Mesodermal cell (in vitro differentiated cells): Measurements from ENCODE around the gene PRSS22.

Experiments
- H3K27ac ChIP-seq: 2 replicates; pipeline ENCODE4 v1.7.0; 2013; ENCODE audit warnings: mild to moderate bottlenecking, low read depth, low read length, moderate library complexity; ENCODE audit not compliant: severe bottlenecking
- H3K36me3 ChIP-seq: 2 replicates; pipeline ENCODE4 v1.7.1; 2013; ENCODE audit warnings: mild to moderate bottlenecking, low read length, moderate library complexity; ENCODE audit not compliant: control insufficient read depth, insufficient read depth
- H3K4me1 ChIP-seq: one replicate; pipeline ENCODE4 v1.7.1; 2013; ENCODE audit warnings: mild to moderate bottlenecking, low read length; ENCODE audit not compliant: insufficient read depth, control insufficient read depth, poor library complexity, severe bottlenecking
- H3K4me3 ChIP-seq: 2 replicates; pipeline ENCODE4 v1.7.0; 2013; ENCODE audit warnings: low read length, control low read depth, mild to moderate bottlenecking; ENCODE audit not compliant: insufficient read depth, poor library complexity, severe bottlenecking; ENCODE audit errors: extremely low read depth
- H3K9me3 ChIP-seq: 2 replicates; pipeline ENCODE4 v1.7.1; 2013; ENCODE audit warnings: mild to moderate bottlenecking, low read length, moderate library complexity; ENCODE audit not compliant: control insufficient read depth
- WGBS, 2 experiments: methylation state at CpG; one replicate each; pipeline ENCODE4 v1.1.5; 2013; ENCODE audit warnings: missing lambda C conversion rate in 2 of 2; ENCODE audit not compliant: insufficient coverage in 2 of 2; 5-methylcytosine and 5-hydroxymethylcytosine counted together

Gene PRSS22

DNA sequence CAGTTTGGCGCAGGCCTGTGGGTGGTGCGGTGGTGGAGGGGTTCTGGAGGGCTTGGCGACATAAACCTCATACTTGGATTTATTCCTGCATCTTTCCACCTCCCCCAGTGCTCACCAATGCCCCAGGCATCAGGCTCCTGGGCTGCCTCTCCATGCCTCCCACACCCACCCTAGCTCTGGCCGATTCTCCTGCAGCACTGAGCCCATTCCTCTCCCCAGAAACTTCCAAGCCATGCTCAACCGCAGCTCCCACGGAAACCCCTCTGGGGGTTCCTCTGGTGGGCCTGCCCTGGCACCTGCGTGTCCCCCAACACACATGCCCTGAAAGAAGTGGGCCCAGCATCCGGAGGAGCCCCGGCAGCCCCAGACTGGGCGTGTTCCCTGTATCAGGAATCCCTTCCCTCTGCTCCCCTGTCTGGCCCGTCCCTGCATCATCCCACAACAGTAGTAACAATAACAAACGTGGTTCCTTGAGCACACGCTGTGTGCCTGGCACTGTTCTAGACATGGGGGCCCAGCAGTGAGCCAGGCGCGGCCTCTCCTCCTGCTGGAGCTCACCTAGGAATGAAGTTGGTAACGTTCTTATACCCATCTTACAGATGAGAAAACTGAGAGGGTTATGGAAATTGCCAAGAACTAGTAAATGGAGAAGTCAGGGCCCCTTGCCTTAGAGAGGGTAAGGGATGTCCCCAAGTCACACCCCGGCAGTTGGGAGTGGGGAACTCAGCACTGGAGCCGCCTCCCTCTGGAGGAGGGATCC, 38.6 kb downstream of the PRSS22 start:
- no peak overlapping the region for H3K4me3 ChIP-seq
- no peaks in the 10 kb centered on the region for H3K36me3 ChIP-seq
- H3K4me1 ChIP-seq = no peaks in the 10 kb centered on the region
- H3K27ac ChIP-seq = no peak overlapping the region
- WGBS, 2 experiments = 82 to 84% methylated on average over 10 to 12 of the region's 18 CpGs
- H3K9me3 ChIP-seq = no peaks in the 10 kb centered on the region

DNA sequence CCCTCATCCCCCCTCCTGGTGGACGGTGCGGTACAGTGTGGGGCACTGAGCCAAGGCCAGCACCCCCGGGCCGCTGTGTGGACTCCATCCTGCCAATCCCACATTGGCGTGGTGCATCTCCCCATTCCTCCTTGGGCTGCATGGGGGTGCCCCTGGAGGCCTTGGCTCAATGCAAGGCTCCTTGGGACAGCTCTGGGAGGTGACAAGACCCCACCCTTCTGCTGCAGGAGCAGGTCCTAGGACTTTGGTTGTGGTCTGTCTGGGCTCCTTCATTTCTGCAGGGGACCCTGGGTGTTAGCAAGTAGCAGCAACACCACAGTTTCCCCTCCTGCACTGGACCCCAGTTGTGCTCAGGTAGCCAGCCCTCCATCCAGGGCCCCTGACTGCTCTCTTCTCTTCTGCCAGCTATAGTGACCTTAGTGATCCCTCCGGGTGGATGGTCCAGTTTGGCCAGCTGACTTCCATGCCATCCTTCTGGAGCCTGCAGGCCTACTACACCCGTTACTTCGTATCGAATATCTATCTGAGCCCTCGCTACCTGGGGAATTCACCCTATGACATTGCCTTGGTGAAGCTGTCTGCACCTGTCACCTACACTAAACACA, 39.6 kb downstream of the PRSS22 start:
- 90 to 96% methylated on average over 6 to 10 of the region's 10 CpGs for WGBS, 2 experiments
- Histone ChIP-seq H3K4me1 (no peaks in the 10 kb centered on the region), H3K27ac (no peak overlapping the region), H3K4me3 (no peak overlapping the region), H3K36me3 (no peaks in the 10 kb centered on the region), H3K9me3 (no peaks in the 10 kb centered on the region)

DNA sequence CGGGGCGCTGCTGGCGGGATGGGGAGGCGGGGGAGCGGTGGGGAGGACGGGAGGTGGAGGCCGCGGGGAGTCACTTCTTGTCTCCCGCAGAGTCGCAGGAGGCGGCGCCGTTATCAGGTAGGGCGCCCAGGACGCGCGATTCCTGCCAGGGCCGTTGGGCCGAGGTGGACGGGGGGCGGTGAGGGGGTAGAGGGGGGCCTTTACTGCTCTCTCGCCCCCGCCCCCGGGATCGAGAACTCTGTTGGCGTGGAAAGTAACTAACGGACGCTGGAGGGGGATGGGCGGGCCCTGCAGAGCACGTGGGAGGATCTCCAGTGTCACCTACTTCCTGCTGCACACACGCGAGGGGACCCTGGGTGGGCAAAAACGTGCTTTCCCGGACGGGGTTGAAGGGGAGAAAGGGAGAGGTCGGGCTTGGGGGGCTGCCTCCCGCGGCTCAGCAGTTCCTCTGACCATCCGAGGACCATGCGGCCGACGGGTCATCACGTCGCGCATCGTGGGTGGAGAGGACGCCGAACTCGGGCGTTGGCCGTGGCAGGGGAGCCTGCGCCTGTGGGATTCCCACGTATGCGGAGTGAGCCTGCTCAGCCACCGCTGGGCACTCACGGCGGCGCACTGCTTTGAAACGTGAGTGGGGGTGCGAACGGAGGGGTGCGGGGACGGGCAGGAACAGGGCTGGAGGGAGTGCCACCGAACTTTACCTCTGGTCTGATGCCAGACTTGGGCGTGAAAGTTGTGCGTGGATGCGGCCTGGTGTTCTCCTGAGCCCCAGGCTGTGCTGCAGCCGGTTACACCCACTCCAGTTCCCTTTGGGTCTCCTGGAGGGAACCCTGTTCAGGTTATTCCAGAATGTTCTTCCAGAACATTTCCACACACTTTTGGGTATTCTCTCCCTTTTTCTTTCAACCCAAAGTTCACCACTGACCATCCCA, 40.4 kb downstream of the PRSS22 start:
- H3K27ac ChIP-seq = no peak overlapping the region
- H3K4me1 ChIP-seq = no peaks in the 10 kb centered on the region
- H3K9me3 ChIP-seq = no peaks in the 10 kb centered on the region
- 94 to 95% methylated on average over 52 to 58 of the region's 68 CpGs for WGBS, 2 experiments
- H3K4me3 ChIP-seq = no peak overlapping the region
- no peaks in the 10 kb centered on the region for H3K36me3 ChIP-seq

DNA sequence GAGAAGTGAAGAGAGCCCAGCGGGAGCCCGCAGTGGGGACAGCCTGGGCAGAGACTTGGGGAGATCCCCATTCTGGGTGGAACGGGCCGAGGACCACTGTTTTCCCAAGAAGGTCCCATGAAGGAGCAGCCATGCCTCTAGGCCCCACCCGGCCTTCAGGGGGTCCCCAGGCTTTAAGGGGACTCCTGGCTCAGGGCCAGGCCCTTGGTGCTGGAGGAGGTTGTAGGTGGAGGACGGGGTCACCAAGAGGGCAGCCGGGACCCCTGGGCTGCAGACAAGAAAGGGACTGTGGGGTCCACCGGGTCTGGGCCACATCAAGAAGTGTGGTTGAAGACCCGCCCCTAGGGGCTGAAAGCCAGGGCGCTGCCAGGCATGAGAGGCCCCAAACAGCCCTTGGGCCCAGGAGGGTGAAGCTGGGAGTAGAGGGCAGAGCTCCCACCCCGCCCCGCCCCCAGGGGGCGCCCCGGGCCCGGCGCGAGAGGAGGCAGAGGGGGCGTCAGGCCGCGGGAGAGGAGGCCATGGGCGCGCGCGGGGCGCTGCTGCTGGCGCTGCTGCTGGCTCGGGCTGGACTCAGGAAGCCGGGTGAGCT, 41.1 kb downstream of the PRSS22 start, which contains the start of gene PRSS21:
TSS of gene PRSS21 (plus strand) at position 487 of the 589 bp plus-strand sequence. CDS start at position 519, 32 bp downstream.
- Histone ChIP-seq H3K4me3 (no peak within 1 kb of the TSS), H3K27ac (no peak within 1 kb of the TSS), H3K36me3 (no peaks in the 10 kb centered on the region), H3K4me1 (no peaks in the 10 kb centered on the region), H3K9me3 (no peaks in the 10 kb centered on the region)
- WGBS, 2 experiments = 89 to 91% methylated on average over 24 to 27 of the region's 28 CpGs

DNA sequence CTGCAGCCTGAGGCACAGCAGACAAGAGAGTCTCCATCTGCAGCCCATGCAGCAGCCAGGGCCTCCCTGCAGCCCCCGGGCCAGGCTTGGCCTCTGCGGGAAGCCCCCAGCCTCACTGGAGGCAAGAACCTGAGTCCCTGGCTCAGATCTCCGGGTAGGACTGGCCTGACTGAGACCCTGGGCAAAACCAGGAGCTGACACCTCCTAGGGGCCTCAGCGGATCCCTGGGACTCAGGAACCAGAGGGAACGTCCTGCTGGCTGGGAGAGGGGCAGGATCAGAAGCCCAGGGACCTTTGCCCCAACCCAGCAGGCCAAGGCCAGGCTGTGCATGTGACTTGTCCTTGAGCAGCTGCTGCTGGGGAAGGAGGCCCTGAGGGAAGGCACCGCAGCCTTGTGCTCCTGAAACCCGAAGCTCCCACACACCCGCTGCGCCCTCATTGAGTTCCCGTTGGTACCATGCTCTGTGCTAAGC, 42.6 kb downstream of the PRSS22 start:
- WGBS, 2 experiments = 85 to 88% methylated on average over 9 to 10 of the region's 10 CpGs

DNA sequence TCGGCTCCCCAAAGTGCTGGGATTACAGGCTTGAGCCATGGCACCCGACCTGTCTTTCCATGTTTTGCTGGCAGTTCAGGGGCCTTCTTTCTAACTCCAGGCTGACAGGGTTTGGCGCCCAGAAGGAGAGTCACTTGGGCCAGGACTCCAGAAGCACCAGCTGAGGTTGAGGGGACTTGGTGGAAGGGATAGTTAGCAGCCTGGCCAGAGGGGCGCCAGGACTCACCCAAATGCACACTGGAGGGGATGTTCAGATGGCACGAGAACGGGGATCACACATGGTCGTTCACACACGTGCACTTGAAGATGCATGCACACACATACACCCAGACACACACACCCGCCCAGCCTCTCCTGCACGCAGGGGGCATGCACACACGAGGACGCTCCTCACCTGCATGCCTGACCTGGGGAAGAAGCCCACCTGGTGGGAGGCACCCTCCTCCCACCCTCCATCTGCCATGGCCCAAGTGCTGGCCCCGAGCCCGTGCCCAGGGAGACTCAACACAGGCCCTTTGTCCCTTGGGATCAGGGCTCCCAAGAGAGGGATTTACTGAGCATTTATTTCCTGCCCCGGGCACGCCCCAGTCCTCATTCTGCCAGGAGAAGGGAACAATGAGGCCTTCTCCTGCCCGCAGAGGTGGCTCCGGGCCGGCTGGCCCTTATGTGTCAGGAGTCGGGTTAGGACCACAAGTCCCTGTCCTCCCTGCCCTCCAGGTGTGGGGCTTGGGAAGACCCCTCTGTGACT, 43.2 kb downstream of the PRSS22 start:
- Histone ChIP-seq H3K4me1 (no peaks in the 10 kb centered on the region), H3K36me3 (no peaks in the 10 kb centered on the region), H3K4me3 (no peak overlapping the region), H3K27ac (no peak overlapping the region), H3K9me3 (no peaks in the 10 kb centered on the region)
- WGBS, 2 experiments = 85 to 94% methylated on average over 15 to 18 of the region's 20 CpGs

More for the DNA sequence above, 42.6 kb downstream of the PRSS22 start:
- H3K27ac ChIP-seq = no peak overlapping the region
- no peak overlapping the region for H3K4me3 ChIP-seq
- no peaks in the 10 kb centered on the region for H3K4me1 ChIP-seq
- no peaks in the 10 kb centered on the region for H3K36me3 ChIP-seq
- H3K9me3 ChIP-seq = no peaks in the 10 kb centered on the region

DNA sequence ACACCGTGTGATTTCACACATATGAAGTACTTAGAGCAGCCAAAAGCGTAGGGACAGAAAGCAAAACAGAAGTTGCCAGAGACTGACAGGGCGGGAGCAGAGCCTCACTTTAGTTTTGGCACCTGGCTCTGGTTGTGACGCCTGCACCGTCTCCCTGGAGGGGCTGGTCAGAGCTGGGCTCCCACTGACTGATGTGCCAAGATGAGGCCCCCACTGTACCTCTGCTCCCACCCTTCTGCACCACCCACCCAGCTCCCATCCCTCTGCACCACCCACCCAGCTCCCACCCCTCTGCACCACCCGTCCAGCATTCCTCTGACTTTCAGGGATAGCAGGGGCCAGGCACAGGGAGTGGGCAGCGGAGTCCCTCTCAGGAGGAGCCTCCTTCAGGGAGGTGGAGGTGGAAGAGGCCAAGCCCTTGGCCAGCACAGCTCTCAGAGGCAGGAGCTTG, 44.2 kb downstream of the PRSS22 start:
- Histone ChIP-seq H3K36me3 (no peaks in the 10 kb centered on the region), H3K9me3 (peaks cover 3% of the 10 kb centered on the region), H3K4me3 (no peak overlapping the region), H3K27ac (no peak overlapping the region), H3K4me1 (no peaks in the 10 kb centered on the region)
- WGBS, 2 experiments = 92 to 94% methylated on average over 6 of the region's 7 CpGs

DNA sequence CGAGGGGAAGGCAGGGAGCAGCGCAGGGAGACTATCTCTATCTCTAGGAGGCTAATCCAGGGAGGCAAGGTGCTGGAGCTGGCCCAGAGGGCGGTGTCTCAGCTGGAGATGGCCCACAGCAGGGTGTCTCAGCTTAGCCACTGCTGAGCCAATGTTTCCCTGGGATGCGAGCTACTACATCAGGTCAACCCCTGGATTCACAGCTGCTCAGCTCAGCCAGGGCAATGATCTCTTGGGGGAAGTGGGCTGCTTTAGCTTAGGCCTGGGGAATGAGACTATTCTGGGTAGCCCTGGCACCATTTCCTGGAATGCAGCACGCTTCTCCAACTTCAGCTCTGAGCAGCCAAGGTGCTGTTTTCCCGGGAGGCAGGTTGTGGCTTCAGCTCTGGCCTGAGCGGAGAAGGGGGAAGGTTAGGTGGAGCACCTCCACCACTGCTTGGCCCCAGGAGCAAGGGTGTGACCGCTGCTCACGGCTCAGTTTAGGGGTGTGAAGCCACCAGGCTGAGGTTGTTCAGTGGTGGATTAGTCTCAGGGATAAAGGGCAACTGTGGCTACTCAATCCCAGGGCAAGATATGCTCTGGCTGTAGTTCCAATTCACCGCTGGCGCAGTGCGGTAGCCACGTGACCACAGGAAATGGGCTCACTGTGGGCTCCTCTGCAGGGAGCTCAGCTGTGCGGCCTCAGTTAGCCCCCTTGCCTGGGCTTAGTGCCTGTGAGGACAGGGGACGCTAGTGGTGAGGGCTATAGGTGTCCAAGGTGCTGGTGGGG, 46.1 kb downstream of the PRSS22 start:
- Histone ChIP-seq H3K4me3 (no peak overlapping the region), H3K36me3 (no peaks in the 10 kb centered on the region), H3K27ac (no peak overlapping the region), H3K9me3 (peaks cover 3% of the 10 kb centered on the region), H3K4me1 (no peaks in the 10 kb centered on the region)
- WGBS, 2 experiments = 85 to 89% methylated on average over 13 of the region's 15 CpGs

DNA sequence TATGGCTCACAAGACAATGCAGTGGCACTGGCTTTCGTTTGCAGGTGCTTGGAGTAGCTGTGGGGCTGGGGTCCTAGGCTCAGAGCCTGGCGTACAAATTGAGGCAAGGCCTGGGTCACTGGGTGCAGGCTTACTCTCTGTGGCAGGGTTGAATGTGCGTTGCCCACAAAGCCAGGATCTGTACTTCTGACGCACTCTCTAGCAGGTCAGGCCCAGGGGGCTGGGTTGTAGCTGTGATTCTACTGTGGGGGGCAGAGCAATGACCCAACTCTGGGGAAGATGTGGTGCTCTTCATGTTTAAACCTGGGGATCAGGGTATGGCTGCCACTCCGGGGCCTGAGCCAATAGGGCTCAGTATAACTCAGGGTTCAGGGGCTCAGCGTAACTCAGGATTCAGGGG, 47.3 kb downstream of the PRSS22 start:
- Histone ChIP-seq H3K4me3 (no peak overlapping the region), H3K36me3 (no peaks in the 10 kb centered on the region), H3K9me3 (peaks cover 3% of the 10 kb centered on the region), H3K4me1 (no peaks in the 10 kb centered on the region), H3K27ac (no peak overlapping the region)
- 75 to 87% methylated on average over 6 of the region's 6 CpGs for WGBS, 2 experiments
